Spleen (tissue), 7 donors: ENCODE results near the gene WDR64.

Experiments
- POLR2AphosphoS5 ChIP-seq, 3 donors: sonication (generic); formaldehyde crosslinking; IDR thresholded peaks; one replicate each; pipeline ENCODE4 v1.5.1; 2017; ENCODE audit warnings: antibody characterized with exemption in 3 of 3
- TF ChIP-seq, protein P1 (sequence below), 11 experiments: fragments of 200-600 bp in 7 of 11; fragments of 450-650 bp in 4 of 11; sonication (generic) in 4 of 11; IDR thresholded peaks in 8 of 11; conservative IDR thresholded peaks in 3 of 11; 1 replicate in 7 of 11; 2 replicates in 4 of 11; pipeline versions ENCODE4 v1.4.0 to v1.8.0; 2016 to 2021; ENCODE audit warnings: antibody characterized with exemption in 11 of 11, inconsistent platforms in 4 of 11, mild to moderate bottlenecking in 1 of 11
- donor health status: DM: no; HTN: no; CAD: no; lungs with moderate emphysema.
- donor health status: DM: no; HTN: no; CAD: no.
- donor health status: DM: no; HTN: no; CAD: no.

DNA sequence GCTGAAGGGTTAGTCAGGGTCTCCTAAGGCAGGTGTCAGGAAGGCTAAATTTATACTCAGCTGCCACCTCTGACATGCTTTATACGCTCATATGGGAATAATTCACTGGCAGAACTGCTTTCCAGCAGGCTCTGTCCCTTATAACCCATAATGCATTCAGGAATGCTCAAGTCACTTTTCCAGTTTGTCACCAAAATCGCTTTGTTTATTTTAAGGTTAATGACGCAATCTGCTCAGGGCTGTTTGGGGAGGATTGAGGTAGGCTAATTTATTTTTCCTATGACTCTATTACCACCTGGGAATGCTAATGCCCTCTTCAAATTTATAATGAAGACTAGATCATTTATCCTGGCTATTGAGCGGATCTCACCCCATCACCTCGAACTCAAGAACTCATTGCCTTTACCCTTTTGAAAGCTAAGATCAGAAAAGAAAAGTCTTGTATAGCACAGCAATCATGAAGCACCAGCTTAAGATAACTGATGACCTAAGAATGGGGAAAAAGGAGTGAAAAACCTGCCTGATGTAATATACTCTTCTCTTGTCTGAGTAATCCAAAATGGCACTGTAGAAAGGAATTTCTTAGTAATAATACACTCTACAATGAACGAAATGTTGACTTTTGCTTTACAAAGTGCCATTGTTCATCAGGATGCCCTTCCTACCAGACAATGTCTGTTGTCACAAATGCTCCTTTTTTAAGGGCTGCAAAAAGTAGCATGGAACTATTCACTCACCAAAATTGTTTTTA lies 98.0 kb downstream of the WDR64 start:
- TF ChIP-seq, protein P1, sequence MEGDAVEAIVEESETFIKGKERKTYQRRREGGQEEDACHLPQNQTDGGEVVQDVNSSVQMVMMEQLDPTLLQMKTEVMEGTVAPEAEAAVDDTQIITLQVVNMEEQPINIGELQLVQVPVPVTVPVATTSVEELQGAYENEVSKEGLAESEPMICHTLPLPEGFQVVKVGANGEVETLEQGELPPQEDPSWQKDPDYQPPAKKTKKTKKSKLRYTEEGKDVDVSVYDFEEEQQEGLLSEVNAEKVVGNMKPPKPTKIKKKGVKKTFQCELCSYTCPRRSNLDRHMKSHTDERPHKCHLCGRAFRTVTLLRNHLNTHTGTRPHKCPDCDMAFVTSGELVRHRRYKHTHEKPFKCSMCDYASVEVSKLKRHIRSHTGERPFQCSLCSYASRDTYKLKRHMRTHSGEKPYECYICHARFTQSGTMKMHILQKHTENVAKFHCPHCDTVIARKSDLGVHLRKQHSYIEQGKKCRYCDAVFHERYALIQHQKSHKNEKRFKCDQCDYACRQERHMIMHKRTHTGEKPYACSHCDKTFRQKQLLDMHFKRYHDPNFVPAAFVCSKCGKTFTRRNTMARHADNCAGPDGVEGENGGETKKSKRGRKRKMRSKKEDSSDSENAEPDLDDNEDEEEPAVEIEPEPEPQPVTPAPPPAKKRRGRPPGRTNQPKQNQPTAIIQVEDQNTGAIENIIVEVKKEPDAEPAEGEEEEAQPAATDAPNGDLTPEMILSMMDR (IDR thresholded peaks at IDR 0.05 in 8 of 11, conservative IDR thresholded peaks at IDR 0.05 in 3 of 11), result no peak
- TF ChIP-seq POLR2AphosphoS5 (IDR thresholded peaks at IDR 0.05), result no peak
